ENCODE measurements around the gene TENT4A. TPM values are rescaled to one million over a fixed set of nuclear protein-coding genes. Genes with fewer than 3 reads are reported as not detected.

TENT4A gene
- total RNA-seq, 1 experiment from 2014 or later: 29.2 TPM

GRCh38 chr5:6753851-6754250, 40.6 kb downstream of the TENT4A start (continued):
- TF ChIP-seq, protein P1, sequence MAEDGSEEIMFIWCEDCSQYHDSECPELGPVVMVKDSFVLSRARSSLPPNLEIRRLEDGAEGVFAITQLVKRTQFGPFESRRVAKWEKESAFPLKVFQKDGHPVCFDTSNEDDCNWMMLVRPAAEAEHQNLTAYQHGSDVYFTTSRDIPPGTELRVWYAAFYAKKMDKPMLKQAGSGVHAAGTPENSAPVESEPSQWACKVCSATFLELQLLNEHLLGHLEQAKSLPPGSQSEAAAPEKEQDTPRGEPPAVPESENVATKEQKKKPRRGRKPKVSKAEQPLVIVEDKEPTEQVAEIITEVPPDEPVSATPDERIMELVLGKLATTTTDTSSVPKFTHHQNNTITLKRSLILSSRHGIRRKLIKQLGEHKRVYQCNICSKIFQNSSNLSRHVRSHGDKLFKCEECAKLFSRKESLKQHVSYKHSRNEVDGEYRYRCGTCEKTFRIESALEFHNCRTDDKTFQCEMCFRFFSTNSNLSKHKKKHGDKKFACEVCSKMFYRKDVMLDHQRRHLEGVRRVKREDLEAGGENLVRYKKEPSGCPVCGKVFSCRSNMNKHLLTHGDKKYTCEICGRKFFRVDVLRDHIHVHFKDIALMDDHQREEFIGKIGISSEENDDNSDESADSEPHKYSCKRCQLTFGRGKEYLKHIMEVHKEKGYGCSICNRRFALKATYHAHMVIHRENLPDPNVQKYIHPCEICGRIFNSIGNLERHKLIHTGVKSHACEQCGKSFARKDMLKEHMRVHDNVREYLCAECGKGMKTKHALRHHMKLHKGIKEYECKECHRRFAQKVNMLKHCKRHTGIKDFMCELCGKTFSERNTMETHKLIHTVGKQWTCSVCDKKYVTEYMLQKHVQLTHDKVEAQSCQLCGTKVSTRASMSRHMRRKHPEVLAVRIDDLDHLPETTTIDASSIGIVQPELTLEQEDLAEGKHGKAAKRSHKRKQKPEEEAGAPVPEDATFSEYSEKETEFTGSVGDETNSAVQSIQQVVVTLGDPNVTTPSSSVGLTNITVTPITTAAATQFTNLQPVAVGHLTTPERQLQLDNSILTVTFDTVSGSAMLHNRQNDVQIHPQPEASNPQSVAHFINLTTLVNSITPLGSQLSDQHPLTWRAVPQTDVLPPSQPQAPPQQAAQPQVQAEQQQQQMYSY (CRISPR knock-in tag; IDR thresholded peaks at IDR 0.05): no peak
- TF ChIP-seq ATF3 (CRISPR knock-in tag; conservative IDR thresholded peaks at IDR 0.05) (no peak), GTF2I (CRISPR knock-in tag; conservative IDR thresholded peaks at IDR 0.05) (no peak)
- TF ChIP-seq, protein P2, sequence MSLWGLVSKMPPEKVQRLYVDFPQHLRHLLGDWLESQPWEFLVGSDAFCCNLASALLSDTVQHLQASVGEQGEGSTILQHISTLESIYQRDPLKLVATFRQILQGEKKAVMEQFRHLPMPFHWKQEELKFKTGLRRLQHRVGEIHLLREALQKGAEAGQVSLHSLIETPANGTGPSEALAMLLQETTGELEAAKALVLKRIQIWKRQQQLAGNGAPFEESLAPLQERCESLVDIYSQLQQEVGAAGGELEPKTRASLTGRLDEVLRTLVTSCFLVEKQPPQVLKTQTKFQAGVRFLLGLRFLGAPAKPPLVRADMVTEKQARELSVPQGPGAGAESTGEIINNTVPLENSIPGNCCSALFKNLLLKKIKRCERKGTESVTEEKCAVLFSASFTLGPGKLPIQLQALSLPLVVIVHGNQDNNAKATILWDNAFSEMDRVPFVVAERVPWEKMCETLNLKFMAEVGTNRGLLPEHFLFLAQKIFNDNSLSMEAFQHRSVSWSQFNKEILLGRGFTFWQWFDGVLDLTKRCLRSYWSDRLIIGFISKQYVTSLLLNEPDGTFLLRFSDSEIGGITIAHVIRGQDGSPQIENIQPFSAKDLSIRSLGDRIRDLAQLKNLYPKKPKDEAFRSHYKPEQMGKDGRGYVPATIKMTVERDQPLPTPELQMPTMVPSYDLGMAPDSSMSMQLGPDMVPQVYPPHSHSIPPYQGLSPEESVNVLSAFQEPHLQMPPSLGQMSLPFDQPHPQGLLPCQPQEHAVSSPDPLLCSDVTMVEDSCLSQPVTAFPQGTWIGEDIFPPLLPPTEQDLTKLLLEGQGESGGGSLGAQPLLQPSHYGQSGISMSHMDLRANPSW (CRISPR knock-in tag; conservative IDR thresholded peaks at IDR 0.05; ENCODE audit: low read depth): no peak

GRCh38 chr5:6754766-6755165, 41.5 kb downstream of the TENT4A start:
- DNase-seq (ENCODE audit: low spot score) (no peak), ATAC-seq (no peak)
- Mint-ChIP-seq H3K36me3 (peaks cover 69% of the 10 kb centered on the region), H3K9me3 (no peaks in the 10 kb centered on the region), H3K4me3 (no peak overlapping the region), H3K27ac (no peak overlapping the region), H3K27me3 (ENCODE audit: low read depth) (no peaks in the 10 kb centered on the region), H3K4me1 (no peaks in the 10 kb centered on the region)
- TF ChIP-seq, protein P3, sequence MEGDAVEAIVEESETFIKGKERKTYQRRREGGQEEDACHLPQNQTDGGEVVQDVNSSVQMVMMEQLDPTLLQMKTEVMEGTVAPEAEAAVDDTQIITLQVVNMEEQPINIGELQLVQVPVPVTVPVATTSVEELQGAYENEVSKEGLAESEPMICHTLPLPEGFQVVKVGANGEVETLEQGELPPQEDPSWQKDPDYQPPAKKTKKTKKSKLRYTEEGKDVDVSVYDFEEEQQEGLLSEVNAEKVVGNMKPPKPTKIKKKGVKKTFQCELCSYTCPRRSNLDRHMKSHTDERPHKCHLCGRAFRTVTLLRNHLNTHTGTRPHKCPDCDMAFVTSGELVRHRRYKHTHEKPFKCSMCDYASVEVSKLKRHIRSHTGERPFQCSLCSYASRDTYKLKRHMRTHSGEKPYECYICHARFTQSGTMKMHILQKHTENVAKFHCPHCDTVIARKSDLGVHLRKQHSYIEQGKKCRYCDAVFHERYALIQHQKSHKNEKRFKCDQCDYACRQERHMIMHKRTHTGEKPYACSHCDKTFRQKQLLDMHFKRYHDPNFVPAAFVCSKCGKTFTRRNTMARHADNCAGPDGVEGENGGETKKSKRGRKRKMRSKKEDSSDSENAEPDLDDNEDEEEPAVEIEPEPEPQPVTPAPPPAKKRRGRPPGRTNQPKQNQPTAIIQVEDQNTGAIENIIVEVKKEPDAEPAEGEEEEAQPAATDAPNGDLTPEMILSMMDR (IDR thresholded peaks at IDR 0.05): no peak
- TF ChIP-seq SP1 (CRISPR knock-in tag; conservative IDR thresholded peaks at IDR 0.05) (no peak), PRRX2 (CRISPR knock-in tag; IDR thresholded peaks at IDR 0.05) (no peak), SOX15 (CRISPR knock-in tag; IDR thresholded peaks at IDR 0.05) (no peak), NFATC4 (CRISPR knock-in tag; IDR thresholded peaks at IDR 0.05) (no peak), ZNF121 (CRISPR knock-in tag; IDR thresholded peaks at IDR 0.05) (no peak), FOXP4 (CRISPR knock-in tag; IDR thresholded peaks at IDR 0.05) (no peak), ZNF423 (CRISPR knock-in tag; IDR thresholded peaks at IDR 0.05) (no peak), ATF6 (CRISPR knock-in tag; IDR thresholded peaks at IDR 0.05) (no peak), NR3C1 (CRISPR knock-in tag; conservative IDR thresholded peaks at IDR 0.05; ENCODE audit: low read depth) (no peak), ZNF232 (CRISPR knock-in tag; IDR thresholded peaks at IDR 0.05) (no peak), GABPB1 (CRISPR knock-in tag; IDR thresholded peaks at IDR 0.05) (no peak), JUN (CRISPR knock-in tag; IDR thresholded peaks at IDR 0.05) (no peak), TP53 (CRISPR knock-in tag; IDR thresholded peaks at IDR 0.05) (no peak), ZNF263 (CRISPR knock-in tag; IDR thresholded peaks at IDR 0.05; ENCODE audit: low read depth) (no peak), RORB (CRISPR knock-in tag; IDR thresholded peaks at IDR 0.05) (no peak), GRHL2 (CRISPR knock-in tag; IDR thresholded peaks at IDR 0.05; ENCODE audit: insufficient replicate concordance, severe bottlenecking) (no peak)
- TF ChIP-seq, protein P4, sequence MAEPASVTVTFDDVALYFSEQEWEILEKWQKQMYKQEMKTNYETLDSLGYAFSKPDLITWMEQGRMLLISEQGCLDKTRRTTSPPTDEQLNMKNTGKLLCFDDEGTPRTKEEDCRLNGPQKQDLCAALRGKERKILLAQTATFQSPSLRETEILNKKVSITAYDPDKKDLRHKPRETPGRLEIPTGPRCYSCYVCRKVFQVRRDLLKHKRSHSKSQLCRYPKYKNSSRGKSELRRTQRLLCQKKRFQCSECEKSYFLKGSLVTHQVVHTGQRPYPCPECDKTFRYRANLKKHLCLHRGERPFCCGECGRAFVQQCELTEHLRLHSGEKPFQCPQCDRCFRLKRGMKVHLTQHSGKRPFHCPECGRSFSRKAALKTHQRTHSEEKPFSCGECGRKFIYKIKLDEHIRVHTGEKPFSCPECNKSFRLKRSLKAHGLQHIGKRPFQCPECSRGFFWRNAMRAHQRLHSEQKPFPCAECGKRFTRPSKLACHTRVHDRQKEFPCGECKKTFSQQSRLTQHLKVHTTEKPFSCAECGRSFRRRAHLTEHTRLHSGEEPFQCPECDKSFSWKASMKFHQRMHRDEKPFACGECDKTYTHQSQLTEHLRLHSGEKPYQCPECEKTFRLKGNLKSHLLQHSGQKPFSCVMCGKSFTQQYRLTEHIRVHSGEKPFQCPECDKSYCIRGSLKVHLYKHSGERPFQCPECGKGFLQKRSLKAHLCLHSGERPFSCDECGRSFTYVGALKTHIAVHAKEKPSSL (CRISPR knock-in tag; conservative IDR thresholded peaks at IDR 0.05): no peak
- ChIA-PET POLR2A (no interaction called here), CTCF (no interaction called here)

All from WTC11 (cell line).